ENCODE measurements around the gene SNTG2.

Gene SNTG2

GRCh38 chr2:1299043-1299442 is 348.4 kb downstream of the SNTG2 start:
- no peak for DNase-seq

- DNase-seq, result no peak
Measured at GRCh38 chr2:1300284-1300683, 349.6 kb downstream of the SNTG2 start.

- no peak for DNase-seq
Measured at GRCh38 chr2:1301056-1301455, 350.4 kb downstream of the SNTG2 start.

GRCh38 chr2:1305342-1306013 is 354.8 kb downstream of the SNTG2 start:
- DNase-seq, result no peak

GRCh38 chr2:1306014-1306686 is 355.5 kb downstream of the SNTG2 start:
- DNase-seq, result no peak

GRCh38 chr2:1306687-1307516 is 356.3 kb downstream of the SNTG2 start:
- DNase-seq, result no peak

GRCh38 chr2:1307670-1308069 is 357.0 kb downstream of the SNTG2 start:
- DNase-seq, result no peak

- no peak for DNase-seq
Measured at GRCh38 chr2:1308678-1309077, 358.0 kb downstream of the SNTG2 start.

GRCh38 chr2:1309507-1309906 is 358.9 kb downstream of the SNTG2 start:
- DNase-seq, result no peak

- DNase-seq, result no peak
Measured at GRCh38 chr2:1310202-1310601, 359.6 kb downstream of the SNTG2 start.

GRCh38 chr2:1310866-1311265 is 360.2 kb downstream of the SNTG2 start:
- no peak for DNase-seq

- no peak for DNase-seq
Measured at GRCh38 chr2:1313240-1313924, 362.7 kb downstream of the SNTG2 start.

- DNase-seq, result no peak
Measured at GRCh38 chr2:1314254-1314653, 363.6 kb downstream of the SNTG2 start.

GRCh38 chr2:1318366-1319009 is 367.8 kb downstream of the SNTG2 start:
- no peak for DNase-seq

GRCh38 chr2:1319393-1319792 is 368.7 kb downstream of the SNTG2 start:
- DNase-seq, result no peak

GRCh38 chr2:1321321-1321720 is 370.7 kb downstream of the SNTG2 start:
- no peak for DNase-seq

GRCh38 chr2:1324884-1325283 is 374.2 kb downstream of the SNTG2 start:
- DNase-seq, result no peak

GRCh38 chr2:1328684-1329083 is 378.0 kb downstream of the SNTG2 start:
- no peak for DNase-seq

- no peak for DNase-seq
Measured at GRCh38 chr2:1339388-1340140, 388.9 kb downstream of the SNTG2 start.

- DNase-seq, result no peak
Measured at GRCh38 chr2:1340141-1340512, 389.5 kb downstream of the SNTG2 start.

- DNase-seq, result no peak
Measured at GRCh38 chr2:1341404-1342120, 390.9 kb downstream of the SNTG2 start.

All from CD4-positive, alpha-beta T cell treated with Interleukin-17A for 4 hours (primary cell).